ENCODE measurements around the gene NTN1. TPM values are rescaled to one million over a fixed set of nuclear protein-coding genes. Genes with fewer than 3 reads are reported as not detected.

The NTN1 gene
- total RNA-seq, 1 donor from 2014 or later = 7.8 TPM

DNA sequence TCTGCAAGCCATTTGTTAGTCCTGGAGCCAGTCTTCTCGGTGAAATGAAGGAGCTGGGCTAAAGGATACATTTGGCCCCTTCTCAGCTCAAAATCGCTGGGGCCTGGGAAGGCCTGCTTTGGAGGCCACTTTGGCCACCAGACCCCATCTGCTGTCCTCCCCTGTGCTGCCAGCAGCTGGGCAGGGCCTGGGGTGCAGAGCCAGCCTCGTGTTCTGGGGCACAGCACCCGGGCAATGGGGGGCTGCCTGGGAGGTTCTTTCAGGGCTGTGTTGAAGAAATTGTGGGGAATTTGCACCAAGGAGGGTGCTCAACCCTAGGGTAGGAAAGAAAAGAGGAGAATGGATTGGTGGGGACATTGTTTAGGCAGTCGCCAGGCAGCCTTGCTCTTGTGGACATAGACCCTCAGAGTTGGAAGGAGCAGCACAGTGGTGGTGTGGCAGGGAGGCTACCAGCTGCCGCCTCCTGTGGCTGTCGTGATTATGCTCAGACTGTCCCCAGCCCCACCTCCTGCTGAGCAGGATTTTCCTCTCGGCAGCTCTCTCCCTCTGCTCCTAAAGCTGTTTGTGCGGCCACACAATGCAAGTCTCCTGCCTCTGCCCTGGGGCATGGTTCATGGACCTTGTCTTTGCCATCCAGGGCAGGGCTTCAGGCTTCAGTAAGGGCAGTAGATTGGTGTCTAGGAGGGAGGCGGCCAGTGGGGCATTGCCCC lies 174.8 kb downstream of the NTN1 start:
- DNase-seq (no peak), ATAC-seq (peak in 1 of 2 donors; percentile 38)
- Histone ChIP-seq H3K4me3 (no peak overlapping the region), H3K27ac (no peak overlapping the region), H3K36me3 (no peaks in the 10 kb centered on the region), H3K4me1 (no peaks in the 10 kb centered on the region), H3K9me3 (no peaks in the 10 kb centered on the region), H3K27me3 (ENCODE audit: low read depth) (no peaks in the 10 kb centered on the region)
- TF ChIP-seq, protein P1, sequence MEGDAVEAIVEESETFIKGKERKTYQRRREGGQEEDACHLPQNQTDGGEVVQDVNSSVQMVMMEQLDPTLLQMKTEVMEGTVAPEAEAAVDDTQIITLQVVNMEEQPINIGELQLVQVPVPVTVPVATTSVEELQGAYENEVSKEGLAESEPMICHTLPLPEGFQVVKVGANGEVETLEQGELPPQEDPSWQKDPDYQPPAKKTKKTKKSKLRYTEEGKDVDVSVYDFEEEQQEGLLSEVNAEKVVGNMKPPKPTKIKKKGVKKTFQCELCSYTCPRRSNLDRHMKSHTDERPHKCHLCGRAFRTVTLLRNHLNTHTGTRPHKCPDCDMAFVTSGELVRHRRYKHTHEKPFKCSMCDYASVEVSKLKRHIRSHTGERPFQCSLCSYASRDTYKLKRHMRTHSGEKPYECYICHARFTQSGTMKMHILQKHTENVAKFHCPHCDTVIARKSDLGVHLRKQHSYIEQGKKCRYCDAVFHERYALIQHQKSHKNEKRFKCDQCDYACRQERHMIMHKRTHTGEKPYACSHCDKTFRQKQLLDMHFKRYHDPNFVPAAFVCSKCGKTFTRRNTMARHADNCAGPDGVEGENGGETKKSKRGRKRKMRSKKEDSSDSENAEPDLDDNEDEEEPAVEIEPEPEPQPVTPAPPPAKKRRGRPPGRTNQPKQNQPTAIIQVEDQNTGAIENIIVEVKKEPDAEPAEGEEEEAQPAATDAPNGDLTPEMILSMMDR (IDR thresholded peaks at IDR 0.05) = no peak
- intact Hi-C loops (cut with DNase I) = no loop called here

DNA sequence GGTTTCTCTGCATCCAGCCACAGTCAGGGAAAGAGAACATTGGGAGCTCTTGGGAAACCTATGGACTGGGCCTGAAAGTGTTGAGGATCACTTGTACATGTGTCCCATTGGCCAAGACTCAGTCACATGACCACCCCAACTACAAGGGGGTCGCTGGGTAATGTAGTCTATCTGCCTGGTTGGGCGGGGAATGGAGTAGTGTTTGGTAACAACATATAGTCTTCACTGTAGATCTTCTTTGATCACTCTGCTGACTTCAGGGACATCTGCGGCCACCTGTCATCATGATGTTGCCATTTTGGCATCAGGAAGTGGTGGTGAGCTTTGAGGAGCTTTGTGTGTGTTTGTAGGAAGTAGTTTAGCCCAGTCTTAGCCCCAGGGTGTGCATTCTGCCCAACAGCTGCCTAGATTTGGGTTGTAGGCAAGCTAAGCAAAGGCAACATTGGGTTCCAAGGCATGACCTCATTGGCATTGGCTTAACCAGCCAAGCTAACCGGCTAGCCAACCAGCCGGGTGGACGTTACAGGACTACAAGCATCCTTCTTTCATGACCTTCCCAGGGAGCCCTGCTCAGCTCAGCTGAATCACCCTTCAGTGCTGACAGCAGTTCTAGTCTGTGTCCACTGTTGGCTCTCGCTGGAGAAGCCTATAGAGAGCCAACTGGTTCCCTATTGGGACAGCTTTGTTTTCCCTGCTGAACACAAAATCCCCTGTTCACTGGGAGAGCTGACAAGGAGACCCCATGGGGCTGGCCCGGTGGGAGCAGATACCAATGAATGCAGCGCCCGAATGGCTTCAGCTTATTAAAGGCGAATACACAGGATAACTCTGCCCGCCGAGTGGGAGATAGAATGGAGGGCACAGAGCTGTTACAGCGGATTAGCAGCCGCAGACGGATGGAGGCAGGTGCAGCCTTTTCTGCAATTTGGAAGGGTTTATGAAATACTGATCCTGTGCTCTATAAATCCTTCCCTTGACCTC lies 178.6 kb downstream of the NTN1 start:
- ATAC-seq (no peak), DNase-seq (no peak)
- intact Hi-C loops (cut with DNase I) = no loop called here
- H3K4me1 ChIP-seq = no peaks in the 10 kb centered on the region
- no peaks in the 10 kb centered on the region for H3K36me3 ChIP-seq
- no peak overlapping the region for H3K27ac ChIP-seq
- no peaks in the 10 kb centered on the region for H3K27me3 ChIP-seq (ENCODE audit: low read depth)
- no peak overlapping the region for H3K4me3 ChIP-seq
- TF ChIP-seq, protein P1 (IDR thresholded peaks at IDR 0.05) = no peak
- H3K9me3 ChIP-seq = no peaks in the 10 kb centered on the region

DNA sequence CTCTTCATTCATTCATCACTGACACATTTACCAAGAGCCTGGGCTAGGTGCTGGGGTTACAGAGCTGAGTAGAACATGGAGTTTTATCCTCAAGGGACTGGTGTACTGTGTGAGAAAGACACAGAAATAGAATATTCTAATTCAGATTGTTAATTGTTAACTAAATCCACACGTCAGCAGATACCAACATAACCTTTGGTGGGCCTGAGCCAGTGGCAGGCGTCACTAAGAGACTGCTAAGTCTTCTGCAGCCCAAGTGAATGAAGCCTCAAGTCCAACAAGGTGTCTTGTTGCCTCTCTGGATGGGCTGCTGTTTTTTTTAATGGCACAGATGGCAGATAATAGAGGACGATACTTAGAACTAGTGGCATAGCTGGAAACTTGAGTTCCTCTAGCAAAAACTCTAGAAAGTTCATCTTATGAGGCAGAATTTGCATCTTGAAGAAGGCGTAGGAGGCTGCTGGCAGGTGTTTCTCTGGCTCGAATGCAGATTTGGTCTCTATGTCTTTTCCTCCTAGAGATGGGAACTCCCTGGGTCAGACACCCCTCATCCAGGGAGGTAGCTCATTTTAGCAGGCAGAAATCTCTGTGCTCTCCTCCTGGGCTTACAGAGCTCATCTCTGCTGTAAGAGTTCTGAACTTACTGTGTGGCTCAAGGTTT lies 179.5 kb downstream of the NTN1 start:
- Histone ChIP-seq H3K36me3 (no peaks in the 10 kb centered on the region), H3K9me3 (no peaks in the 10 kb centered on the region), H3K27ac (no peak overlapping the region), H3K4me3 (no peak overlapping the region), H3K4me1 (no peaks in the 10 kb centered on the region), H3K27me3 (ENCODE audit: low read depth) (peaks cover 3% of the 10 kb centered on the region)
- ATAC-seq (no peak), DNase-seq (no peak)
- intact Hi-C loops (cut with DNase I) = no loop called here
- TF ChIP-seq, protein P1 (IDR thresholded peaks at IDR 0.05) = no peak

- H3K27ac ChIP-seq = no peak overlapping the region
- peaks cover 14% of the 10 kb centered on the region for H3K4me1 ChIP-seq
- H3K9me3 ChIP-seq = no peaks in the 10 kb centered on the region
- ATAC-seq = no peak
- TF ChIP-seq, protein P1 (IDR thresholded peaks at IDR 0.05) = no peak
- H3K4me3 ChIP-seq = no peak overlapping the region
- intact Hi-C loops (cut with DNase I) = no loop called here
- DNase-seq = no peak
- H3K27me3 ChIP-seq (ENCODE audit: low read depth) = peaks cover 8% of the 10 kb centered on the region
- H3K36me3 ChIP-seq = no peaks in the 10 kb centered on the region
Observed at GRCh38 chr17:9202532-9202931, 181.2 kb downstream of the NTN1 start.

GRCh38 chr17:9203771-9204425 lies 182.6 kb downstream of the NTN1 start:
- TF ChIP-seq, protein P1 (IDR thresholded peaks at IDR 0.05) = no peak
- Histone ChIP-seq H3K27ac (no peak overlapping the region), H3K4me1 (peaks cover 14% of the 10 kb centered on the region), H3K4me3 (no peak overlapping the region), H3K9me3 (no peaks in the 10 kb centered on the region), H3K36me3 (no peaks in the 10 kb centered on the region), H3K27me3 (ENCODE audit: low read depth) (peaks cover 8% of the 10 kb centered on the region)
- no peak for DNase-seq
- intact Hi-C loops (cut with DNase I) = no loop called here
- no peak for ATAC-seq

All from lower lobe of right lung (tissue), 2 donors.